HepG2 (cell line): ENCODE results near the gene F8. TPM values are rescaled to one million over a fixed set of nuclear protein-coding genes. Genes with fewer than 3 reads are reported as not detected.

Experiments
- DMAP1 ChIP-seq: IDR thresholded peaks from 2 replicates; pipeline ENCODE4 v1.6.1; 2016
- NAIF1 ChIP-seq: sonication (generic); formaldehyde crosslinking; IDR thresholded peaks from 2 replicates; pipeline ENCODE4 v1.5.0; 2020; ENCODE audit warnings: mild to moderate bottlenecking, missing genetic modification reagents, borderline replicate concordance
- NONO ChIP-seq, 2 experiments: fragments of 450-650 bp in 1 of 2; sonication (generic) in 1 of 2; formaldehyde crosslinking in 1 of 2; IDR thresholded peaks in 1 of 2; conservative IDR thresholded peaks in 1 of 2; 2 replicates each; pipeline versions ENCODE4 v1.6.1 to v1.8.0; 2017 to 2022; ENCODE audit warnings: mild to moderate bottlenecking in 1 of 2, missing genetic modification reagents in 1 of 2, moderate library complexity in 1 of 2
- RAD21 ChIP-seq: fragments of 450-650 bp; formaldehyde crosslinking; IDR thresholded peaks from 2 replicates; pipeline ENCODE4 v1.5.0; 2020; ENCODE audit warnings: mild to moderate bottlenecking
- SALL1 ChIP-seq: sonication (generic); formaldehyde crosslinking; IDR thresholded peaks from 2 replicates; pipeline ENCODE4 v1.8.0; 2022; ENCODE audit warnings: mild to moderate bottlenecking, missing genetic modification reagents
- SOX6 ChIP-seq, 2 experiments: fragments of 450-650 bp in 1 of 2; sonication (generic) in 1 of 2; formaldehyde crosslinking in 1 of 2; IDR thresholded peaks; 2 replicates each; pipeline versions ENCODE4 v1.4.0 to v1.6.1; 2017 to 2020; ENCODE audit warnings: antibody characterized with exemption in 1 of 2, mild to moderate bottlenecking in 1 of 2, missing genetic modification reagents in 1 of 2
- SP140L ChIP-seq: sonication (generic); formaldehyde crosslinking; IDR thresholded peaks from 2 replicates; pipeline ENCODE4 v1.4.0; 2020; ENCODE audit warnings: missing genetic modification reagents, borderline replicate concordance
- SRSF9 ChIP-seq: fragments of 200-400 bp; formaldehyde crosslinking; IDR thresholded peaks from 2 replicates; pipeline ENCODE4 v1.6.1; 2018; ENCODE audit warnings: borderline replicate concordance, mild to moderate bottlenecking, low read depth, low read length; ENCODE audit not compliant: insufficient read depth, poor library complexity, severe bottlenecking
- TEAD3 ChIP-seq: optimal IDR thresholded peaks from 2 replicates; pipeline ENCODE3; 2016; ENCODE audit warnings: borderline replicate concordance
- TMF1 ChIP-seq: sonication (generic); formaldehyde crosslinking; IDR thresholded peaks from 2 replicates; pipeline ENCODE4 v1.8.1; 2022; ENCODE audit warnings: low read depth, missing genetic modification reagents
- ZNF256 ChIP-seq: sonication (generic); formaldehyde crosslinking; conservative IDR thresholded peaks from 2 replicates; pipeline ENCODE4 v1.4.0; 2020; ENCODE audit warnings: missing genetic modification reagents
- ZNF282 ChIP-seq: fragments of 450-650 bp; IDR thresholded peaks from 2 replicates; pipeline ENCODE4 v1.6.1; 2018; ENCODE audit not compliant: partially characterized antibody
- ZNF326 ChIP-seq: sonication (generic); formaldehyde crosslinking; IDR thresholded peaks from 2 replicates; pipeline ENCODE4 v1.4.0; 2020; ENCODE audit warnings: missing genetic modification reagents, borderline replicate concordance
- ZNF335 ChIP-seq: sonication (generic); formaldehyde crosslinking; IDR thresholded peaks from 2 replicates; pipeline ENCODE4 v1.4.0; 2020; ENCODE audit warnings: missing genetic modification reagents
- ZNF446 ChIP-seq: sonication (generic); formaldehyde crosslinking; IDR thresholded peaks from 2 replicates; pipeline ENCODE4 v1.5.0; 2020; ENCODE audit warnings: mild to moderate bottlenecking, missing genetic modification reagents
- ZNF460 ChIP-seq: sonication (generic); formaldehyde crosslinking; IDR thresholded peaks from 2 replicates; pipeline ENCODE4 v1.5.1; 2020; ENCODE audit warnings: missing genetic modification reagents, mild to moderate bottlenecking, borderline replicate concordance
- ZNF674 ChIP-seq: sonication (generic); formaldehyde crosslinking; IDR thresholded peaks from 2 replicates; pipeline ENCODE4 v1.5.0; 2020; ENCODE audit warnings: low read depth, mild to moderate bottlenecking, missing genetic modification reagents
- ZNF720 ChIP-seq: sonication (generic); formaldehyde crosslinking; IDR thresholded peaks from 2 replicates; pipeline ENCODE4 v1.4.0; 2020; ENCODE audit warnings: missing genetic modification reagents
- ZNF777 ChIP-seq: sonication (generic); formaldehyde crosslinking; IDR thresholded peaks from 2 replicates; pipeline ENCODE4 v1.4.0; 2020; ENCODE audit warnings: missing genetic modification reagents
- ZNF850 ChIP-seq: sonication (generic); formaldehyde crosslinking; conservative IDR thresholded peaks from 2 replicates; pipeline ENCODE4 v1.9.0; 2021; ENCODE audit warnings: mild to moderate bottlenecking, missing genetic modification reagents
- ZSCAN22 ChIP-seq: sonication (generic); formaldehyde crosslinking; IDR thresholded peaks from 2 replicates; pipeline ENCODE4 v1.4.0; 2020; ENCODE audit warnings: mild to moderate bottlenecking, missing genetic modification reagents
- polyA plus RNA-seq, 8 experiments: library from polyadenylated mRNA; depleted of rRNA in 3 of 8; stranded (reverse) in 7 of 8; unstranded in 1 of 8; fragments of >200 nt; fragmentation: Illumina TruSeq in 4 of 8; extraction: Trizol in 4 of 8; gene quantifications; 2 replicates each; pipeline versions ENCODE4 v1.2.1 to v1.2.3, GENCODE V29; 2011 to 2016; ENCODE audit warnings: low read depth in 4 of 8, missing spikeins in 1 of 8, mixed read lengths in 1 of 8; ENCODE audit not compliant: insufficient read depth in 1 of 8
- total RNA-seq, 5 experiments: library from RNA; depleted of rRNA; stranded (reverse); fragments of >200 nt; fragmentation: Illumina TruSeq; extraction: Trizol; gene quantifications; 2 replicates each; pipeline ENCODE4 v1.2.3, GENCODE V29; 2016; ENCODE audit warnings: low read depth in 1 of 5
- TF ChIP-seq, protein P1 (sequence below): IDR thresholded peaks from 2 replicates; pipeline ENCODE4 v1.4.0; 2020; ENCODE audit warnings: mild to moderate bottlenecking, missing genetic modification reagents
- TF ChIP-seq, protein P2 (sequence below): IDR thresholded peaks from 2 replicates; pipeline ENCODE4 v1.6.1; 2016; ENCODE audit warnings: low read depth, borderline replicate concordance
- TF ChIP-seq, protein P3 (sequence below): sonication (generic); formaldehyde crosslinking; IDR thresholded peaks from 2 replicates; pipeline ENCODE4 v1.4.0; 2020; ENCODE audit warnings: missing genetic modification reagents, low read depth, mild to moderate bottlenecking, borderline replicate concordance
- TF ChIP-seq, protein P4 (sequence below): sonication (generic); formaldehyde crosslinking; IDR thresholded peaks from 2 replicates; pipeline ENCODE4 v1.4.0; 2020; ENCODE audit warnings: missing genetic modification reagents

The F8 gene
- total and polyA plus RNA-seq, 2 of the 13 experiments (the other 11 are each of a cell fraction or from before 2014, with no cell fraction given), result 0.29 to 0.61 TPM

DNA sequence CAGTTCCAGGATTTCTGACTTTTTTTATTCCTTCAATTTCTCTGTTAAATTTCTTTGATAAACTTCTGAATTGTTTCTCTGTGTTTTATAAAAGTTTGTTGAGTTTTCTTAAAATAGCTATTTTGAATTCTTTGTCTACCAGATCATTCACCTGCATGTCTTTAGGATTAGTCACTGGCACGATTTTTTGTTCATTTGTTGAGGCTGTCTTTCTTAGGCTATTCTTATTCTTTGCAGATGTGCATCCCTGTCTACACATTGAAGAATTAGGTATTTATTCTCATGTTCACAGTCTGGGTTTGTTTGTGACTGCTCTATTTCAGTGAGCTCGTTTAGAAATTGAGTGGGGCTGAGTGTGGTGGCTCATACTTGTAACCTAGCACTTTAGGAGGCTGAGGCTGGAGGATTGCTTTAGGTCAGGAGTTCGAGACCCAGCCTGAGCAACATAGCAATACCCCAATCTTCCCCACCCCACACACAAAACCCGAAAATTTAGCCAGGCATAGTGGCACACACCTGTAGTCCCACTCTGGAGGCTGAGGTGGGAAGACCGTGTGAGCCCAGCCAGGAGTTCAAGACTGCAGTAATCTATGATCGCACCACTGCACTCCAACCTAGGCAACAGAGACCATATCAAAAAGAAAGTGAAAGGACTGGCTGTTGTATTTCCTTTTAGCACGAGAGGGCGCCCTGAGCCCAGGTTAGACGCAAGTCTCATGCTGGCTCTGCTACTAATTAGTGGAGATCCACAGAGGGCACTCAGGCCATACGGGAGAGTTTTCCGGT is 42.0 kb downstream of the F8 start (continued):
- TF ChIP-seq NAIF1 (CRISPR knock-in tag) (no peak), DMAP1 (CRISPR knock-in tag) (no peak), NONO (IDR thresholded peaks at IDR 0.05) (no peak), NONO (CRISPR knock-in tag; conservative IDR thresholded peaks at IDR 0.05) (no peak), SP140L (CRISPR knock-in tag) (no peak), SRSF9 (no peak), ZNF777 (CRISPR knock-in tag) (no peak), ZNF256 (CRISPR knock-in tag) (no peak), TMF1 (CRISPR knock-in tag) (no peak), TEAD3 (no peak), ZNF460 (CRISPR knock-in tag) (no peak), ZNF850 (no peak), RAD21 (CRISPR knock-in tag) (peak; percentile 78), ZNF326 (CRISPR knock-in tag) (no peak), ZNF446 (CRISPR knock-in tag) (no peak), ZNF720 (CRISPR knock-in tag) (no peak), ZNF282 (no peak), ZSCAN22 (CRISPR knock-in tag) (no peak), SALL1 (CRISPR knock-in tag) (peak; percentile 26; the same call in 1 of the 2 replicates), ZNF674 (CRISPR knock-in tag) (no peak), SOX6 (IDR thresholded peaks at IDR 0.05) (no peak), SOX6 (CRISPR knock-in tag; IDR thresholded peaks at IDR 0.05) (0 out of 2 replicates have a peak, but pooled peaks have one; percentile 16), ZNF335 (CRISPR knock-in tag) (no peak)
- TF ChIP-seq, protein P1, sequence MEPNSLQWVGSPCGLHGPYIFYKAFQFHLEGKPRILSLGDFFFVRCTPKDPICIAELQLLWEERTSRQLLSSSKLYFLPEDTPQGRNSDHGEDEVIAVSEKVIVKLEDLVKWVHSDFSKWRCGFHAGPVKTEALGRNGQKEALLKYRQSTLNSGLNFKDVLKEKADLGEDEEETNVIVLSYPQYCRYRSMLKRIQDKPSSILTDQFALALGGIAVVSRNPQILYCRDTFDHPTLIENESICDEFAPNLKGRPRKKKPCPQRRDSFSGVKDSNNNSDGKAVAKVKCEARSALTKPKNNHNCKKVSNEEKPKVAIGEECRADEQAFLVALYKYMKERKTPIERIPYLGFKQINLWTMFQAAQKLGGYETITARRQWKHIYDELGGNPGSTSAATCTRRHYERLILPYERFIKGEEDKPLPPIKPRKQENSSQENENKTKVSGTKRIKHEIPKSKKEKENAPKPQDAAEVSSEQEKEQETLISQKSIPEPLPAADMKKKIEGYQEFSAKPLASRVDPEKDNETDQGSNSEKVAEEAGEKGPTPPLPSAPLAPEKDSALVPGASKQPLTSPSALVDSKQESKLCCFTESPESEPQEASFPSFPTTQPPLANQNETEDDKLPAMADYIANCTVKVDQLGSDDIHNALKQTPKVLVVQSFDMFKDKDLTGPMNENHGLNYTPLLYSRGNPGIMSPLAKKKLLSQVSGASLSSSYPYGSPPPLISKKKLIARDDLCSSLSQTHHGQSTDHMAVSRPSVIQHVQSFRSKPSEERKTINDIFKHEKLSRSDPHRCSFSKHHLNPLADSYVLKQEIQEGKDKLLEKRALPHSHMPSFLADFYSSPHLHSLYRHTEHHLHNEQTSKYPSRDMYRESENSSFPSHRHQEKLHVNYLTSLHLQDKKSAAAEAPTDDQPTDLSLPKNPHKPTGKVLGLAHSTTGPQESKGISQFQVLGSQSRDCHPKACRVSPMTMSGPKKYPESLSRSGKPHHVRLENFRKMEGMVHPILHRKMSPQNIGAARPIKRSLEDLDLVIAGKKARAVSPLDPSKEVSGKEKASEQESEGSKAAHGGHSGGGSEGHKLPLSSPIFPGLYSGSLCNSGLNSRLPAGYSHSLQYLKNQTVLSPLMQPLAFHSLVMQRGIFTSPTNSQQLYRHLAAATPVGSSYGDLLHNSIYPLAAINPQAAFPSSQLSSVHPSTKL, result peak; percentile 32; the same call in 1 of the 2 replicates
- TF ChIP-seq, protein P2, sequence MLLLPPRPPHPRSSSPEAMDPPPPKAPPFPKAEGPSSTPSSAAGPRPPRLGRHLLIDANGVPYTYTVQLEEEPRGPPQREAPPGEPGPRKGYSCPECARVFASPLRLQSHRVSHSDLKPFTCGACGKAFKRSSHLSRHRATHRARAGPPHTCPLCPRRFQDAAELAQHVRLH (CRISPR knock-in tag), result no peak
- TF ChIP-seq, protein P3, sequence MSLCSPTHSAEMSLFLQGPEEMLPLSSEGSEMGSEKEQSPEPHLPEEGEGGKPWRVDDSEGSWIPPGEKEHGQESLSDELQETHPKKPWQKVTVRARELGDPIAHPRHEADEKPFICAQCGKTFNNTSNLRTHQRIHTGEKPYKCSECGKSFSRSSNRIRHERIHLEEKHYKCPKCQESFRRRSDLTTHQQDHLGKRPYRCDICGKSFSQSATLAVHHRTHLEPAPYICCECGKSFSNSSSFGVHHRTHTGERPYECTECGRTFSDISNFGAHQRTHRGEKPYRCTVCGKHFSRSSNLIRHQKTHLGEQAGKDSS (CRISPR knock-in tag), result no peak
- TF ChIP-seq, protein P4, sequence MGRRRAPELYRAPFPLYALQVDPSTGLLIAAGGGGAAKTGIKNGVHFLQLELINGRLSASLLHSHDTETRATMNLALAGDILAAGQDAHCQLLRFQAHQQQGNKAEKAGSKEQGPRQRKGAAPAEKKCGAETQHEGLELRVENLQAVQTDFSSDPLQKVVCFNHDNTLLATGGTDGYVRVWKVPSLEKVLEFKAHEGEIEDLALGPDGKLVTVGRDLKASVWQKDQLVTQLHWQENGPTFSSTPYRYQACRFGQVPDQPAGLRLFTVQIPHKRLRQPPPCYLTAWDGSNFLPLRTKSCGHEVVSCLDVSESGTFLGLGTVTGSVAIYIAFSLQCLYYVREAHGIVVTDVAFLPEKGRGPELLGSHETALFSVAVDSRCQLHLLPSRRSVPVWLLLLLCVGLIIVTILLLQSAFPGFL (CRISPR knock-in tag), result no peak
